ENCODE results near the gene BCAP31.
"Not testable (repeated sequence)": the region's sequence is repeated elsewhere in the genome, so short reads cannot be mapped to it uniquely, and the experiment has no call there.

BCAP31 gene

DNA sequence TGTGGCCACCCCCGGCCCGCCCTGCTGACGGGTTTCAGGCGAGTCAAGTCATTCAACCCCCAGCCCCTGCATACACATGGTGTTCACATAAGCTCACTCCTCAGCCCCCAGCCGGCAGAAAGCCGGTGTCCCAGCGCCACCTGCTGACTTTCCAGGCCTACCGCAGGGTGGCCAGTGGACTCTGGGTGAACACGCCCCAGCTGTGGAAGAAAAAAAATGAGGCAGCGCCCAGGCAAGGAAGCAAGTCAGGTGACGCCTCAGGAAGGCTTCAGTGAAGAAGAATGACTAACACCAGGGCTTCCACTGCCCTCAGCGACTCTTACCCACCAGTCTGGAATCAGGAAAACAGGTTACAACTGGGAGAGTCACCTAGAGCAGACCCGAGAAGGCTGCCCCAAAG lies 15.8 kb downstream of the BCAP31 start:
- DNase-seq (ENCODE audit: low spot score) = peak; percentile 60

DNA sequence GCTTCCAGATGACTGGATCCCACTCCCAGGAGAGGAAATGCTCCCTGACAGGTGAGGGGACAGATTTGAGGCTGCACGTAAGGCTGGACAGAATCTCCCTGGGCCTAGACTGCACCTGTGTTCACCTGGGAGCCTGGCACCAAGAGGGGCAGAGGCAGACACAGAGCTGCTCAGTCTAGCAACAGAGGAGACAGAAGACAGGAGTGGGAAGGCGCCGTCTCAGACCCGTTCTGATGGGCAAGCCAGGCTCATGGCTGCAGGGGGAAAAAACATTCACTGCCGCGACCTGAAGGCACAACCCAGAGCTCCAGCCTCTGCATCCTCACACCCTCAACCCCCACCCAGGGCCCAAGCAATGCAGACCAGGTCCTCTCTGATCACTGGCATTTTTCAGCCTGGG lies 16.8 kb downstream of the BCAP31 start:
- no peak for DNase-seq (ENCODE audit: low spot score)

DNA sequence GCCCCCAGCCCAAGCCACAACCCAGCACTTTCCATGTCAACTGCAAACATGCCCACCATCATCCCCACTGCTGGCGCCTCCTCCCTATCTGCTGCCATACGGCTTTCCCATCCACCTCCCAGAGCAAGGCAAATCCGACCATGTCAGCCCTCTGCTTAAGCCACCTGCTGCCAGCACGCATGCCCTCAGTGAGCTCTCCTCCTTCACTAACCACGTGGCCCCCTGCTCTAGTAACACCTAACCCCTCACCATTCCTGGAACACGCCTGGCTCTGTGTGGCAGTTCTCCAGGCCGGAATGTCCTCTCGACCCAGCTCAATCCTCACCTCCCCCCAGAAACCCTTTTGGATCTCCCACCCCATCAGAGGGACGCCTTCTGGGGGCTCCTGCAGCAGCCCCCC lies 17.4 kb downstream of the BCAP31 start:
- no peak for DNase-seq (ENCODE audit: low spot score)

DNA sequence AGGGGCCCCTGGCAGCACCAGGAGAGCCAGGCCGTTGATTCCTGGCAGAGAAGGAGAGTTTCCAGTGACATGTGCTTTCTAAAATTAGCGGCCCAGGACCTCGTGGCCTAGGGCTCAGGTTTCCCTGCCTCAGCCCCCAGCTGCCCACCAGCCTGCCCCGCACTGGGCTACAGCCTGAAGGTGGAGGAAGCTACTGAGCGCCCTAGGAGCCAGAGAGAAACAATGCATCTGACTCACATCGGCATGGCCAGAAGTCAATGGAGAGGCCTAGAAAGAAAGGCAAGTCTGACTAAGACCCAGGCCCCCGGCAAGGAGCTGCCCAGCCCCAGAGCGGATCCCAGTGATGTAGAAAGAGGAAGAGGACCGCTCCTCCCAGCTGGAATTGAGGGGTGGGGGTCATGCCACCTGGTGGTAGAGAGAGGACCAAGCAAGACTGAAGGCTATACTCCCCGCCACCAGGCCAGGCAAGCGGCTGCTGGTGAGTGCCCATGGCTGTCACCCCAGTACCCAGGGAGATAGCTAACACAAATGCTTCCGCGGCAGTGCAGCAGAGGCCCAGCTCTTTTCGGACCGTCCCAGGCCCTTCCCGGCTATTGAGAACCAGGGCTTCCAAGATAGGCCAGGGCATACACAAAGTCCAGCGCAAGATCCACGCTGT lies 18.7 kb downstream of the BCAP31 start:
- DNase-seq (ENCODE audit: low spot score) = not testable (repeated sequence)

DNA sequence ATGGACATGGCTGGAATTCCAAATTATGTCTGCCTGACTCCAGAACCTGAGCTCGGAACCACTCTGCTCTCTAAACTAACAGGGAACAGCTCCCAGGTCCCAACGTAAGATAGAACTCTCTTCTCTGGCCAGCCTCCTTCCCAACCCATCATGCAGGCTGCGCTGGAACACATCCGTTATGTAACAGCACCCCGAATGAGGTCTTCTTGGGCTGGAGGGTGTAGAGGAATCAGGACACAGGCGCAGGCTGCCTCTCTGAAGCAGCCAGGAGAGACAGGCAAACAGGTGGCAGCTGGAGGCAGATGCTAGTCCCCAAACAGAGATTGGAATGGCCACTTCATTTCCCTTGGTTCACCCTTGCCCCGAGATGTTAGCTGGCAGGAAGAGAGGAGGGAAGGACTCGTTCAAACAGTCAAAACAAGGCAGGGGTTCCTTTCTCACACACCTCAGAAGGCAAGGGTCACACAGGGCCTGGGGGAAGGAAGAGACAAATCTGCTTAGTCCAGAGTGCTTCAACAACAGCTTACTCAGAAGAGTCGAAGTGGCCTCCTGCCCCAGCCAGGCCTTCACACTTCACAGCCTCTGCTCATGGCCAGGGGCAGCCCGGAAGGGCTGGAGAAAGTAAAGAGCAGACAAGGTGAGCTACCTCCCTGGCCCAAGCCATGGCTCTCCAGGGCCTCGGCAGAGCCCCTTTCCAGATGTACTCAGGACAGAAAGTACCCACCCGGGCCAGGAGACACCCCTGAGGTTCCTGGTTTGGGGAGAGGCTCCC lies 19.4 kb downstream of the BCAP31 start:
- DNase-seq (ENCODE audit: low spot score) = not testable (repeated sequence)

DNA sequence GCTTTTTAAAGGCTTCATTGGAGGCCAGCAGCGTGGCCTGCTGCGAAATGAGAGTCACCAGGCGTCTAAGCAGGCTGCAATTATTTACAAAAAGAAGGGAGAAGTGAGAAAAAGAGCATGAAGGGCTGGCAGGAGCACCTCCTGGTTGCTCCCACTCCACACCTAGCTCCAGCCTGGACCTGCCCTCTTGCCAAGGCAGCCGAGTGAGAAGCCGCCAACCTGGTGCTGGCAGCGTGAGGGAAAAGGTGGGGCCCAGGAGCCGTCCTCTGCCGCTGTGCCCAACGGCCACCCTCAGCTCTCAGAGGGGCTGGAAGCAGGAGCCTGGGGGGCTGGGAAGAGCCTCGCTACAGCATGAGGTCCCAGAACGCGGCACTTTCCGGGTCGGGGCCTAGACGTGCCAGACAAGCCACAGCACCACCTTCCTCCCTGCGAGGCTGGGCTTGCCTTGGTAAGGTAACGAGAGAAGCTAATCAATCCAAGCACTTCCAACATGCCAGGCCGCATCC lies 20.1 kb downstream of the BCAP31 start:
- DNase-seq (ENCODE audit: low spot score) = no peak

DNA sequence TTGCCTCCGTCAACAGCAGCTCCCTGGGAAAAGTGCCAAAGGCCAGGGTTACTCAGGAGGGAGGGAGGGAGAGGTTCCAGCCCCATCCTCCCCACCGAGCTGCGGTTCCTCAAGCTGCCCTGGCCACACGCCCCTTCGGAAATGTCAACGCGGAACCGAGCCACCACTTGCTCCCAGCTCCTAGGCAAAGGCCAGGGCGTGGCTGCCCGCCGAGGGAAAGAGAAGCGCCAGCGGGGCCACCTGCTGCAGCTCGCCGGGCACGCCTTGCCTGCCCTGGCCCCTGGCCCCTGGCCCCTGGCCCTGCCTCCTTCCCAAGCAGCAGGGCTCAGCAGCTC lies 21.2 kb downstream of the BCAP31 start:
- DNase-seq (ENCODE audit: low spot score) = no peak

DNA sequence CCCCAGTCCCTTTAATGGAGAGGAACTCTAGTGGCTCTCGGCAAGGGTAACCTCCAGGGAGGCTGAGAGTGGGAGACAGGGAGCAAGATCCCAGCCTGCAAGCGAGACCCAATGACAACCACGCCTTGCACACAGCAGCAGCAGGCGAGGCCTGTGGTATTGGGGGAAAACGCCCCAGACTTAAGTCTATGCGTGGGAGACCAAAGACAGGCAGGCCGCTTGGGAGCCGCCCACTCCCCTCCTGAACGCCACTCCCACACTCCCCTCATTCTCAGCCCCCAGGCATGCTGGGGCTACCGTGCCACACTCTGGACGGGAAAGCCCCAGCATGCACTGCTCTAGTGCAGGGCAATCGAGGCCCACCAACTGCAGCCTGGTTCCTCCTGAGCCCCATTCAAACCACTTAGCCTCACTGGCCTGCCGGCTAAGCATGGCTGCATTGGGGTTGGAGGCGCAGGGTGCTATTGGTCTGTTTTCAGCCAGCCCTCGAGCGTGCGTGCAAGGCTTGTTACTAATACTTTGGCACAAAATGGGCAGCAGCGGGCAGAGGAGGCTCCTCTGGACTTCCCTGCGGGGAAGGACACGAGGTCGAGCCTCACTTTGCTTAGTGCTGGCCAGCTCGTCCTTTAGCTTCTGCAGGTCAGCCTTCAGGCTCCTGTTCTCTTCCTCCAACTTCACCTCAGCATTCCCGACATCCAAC lies 21.7 kb downstream of the BCAP31 start:
- DNase-seq (ENCODE audit: low spot score) = no peak

DNA sequence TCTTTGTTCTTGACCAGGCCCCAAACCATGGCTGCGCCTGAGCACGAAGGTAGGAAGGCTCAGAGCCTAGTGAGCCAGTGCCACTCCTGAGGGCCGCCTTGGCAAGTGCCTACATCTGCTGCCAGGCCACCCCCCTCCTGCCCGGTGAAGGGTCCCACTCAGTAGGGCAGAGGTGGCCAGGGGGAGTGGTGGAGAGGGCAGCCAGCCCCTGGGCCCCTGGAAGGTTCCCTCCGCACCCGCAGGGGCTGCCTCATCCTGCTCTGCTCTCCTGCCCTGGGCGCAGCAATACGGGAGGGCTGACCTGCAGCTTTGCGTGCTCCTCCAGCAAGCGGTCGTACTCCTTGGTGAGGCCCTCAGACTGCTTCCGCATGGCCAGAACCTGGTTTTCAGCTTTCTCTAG lies 22.5 kb downstream of the BCAP31 start:
- no peak for DNase-seq (ENCODE audit: low spot score)

DNA sequence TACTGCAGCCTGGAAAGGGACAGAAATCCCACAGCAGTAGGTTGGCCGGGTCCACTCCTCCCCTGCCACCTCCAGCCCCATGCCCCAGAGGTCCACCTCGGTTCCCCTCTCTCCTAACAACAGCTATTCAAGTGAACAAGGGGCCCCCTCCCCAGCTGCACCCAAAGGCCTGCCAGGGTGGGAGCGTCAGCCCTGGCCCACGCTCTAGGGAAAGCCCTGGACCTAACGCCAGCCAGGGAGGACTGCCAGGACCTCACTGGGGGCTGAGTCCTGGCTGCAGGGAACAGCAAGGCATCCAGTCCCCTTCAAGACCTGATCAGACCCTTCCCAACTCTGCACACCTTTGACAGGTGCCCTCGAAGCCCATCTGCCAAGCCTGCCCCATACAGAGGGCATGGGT lies 23.2 kb downstream of the BCAP31 start:
- no peak for DNase-seq (ENCODE audit: low spot score)

DNA sequence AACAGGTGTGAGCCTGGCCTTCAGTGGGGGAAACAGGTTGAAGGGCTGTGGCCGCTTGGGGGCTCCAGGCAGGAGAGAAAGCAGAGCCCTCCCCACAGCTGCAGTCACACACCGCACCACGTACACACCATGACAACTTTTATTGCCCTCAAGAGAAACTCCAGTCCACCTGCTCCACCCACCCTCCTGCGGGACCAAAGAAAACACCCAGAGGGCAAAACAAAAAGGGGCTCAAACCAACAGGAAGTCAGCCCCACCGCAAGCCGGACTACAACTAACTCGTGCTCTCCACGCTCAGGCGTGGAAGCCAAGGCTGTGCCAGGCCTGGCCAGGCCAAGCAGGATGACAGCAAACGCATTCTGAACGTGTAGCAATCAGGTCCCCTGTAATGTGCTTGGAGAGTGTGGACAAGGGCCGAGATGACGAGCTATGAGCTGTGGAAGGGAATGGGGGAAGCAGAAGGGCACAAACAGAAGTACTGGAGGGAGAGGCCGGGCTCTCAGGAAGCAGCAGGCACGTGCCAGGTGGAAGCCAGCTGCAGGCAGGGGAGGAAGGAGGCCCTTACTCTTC lies 23.7 kb downstream of the BCAP31 start:
- no peak for DNase-seq (ENCODE audit: low spot score)

DNA sequence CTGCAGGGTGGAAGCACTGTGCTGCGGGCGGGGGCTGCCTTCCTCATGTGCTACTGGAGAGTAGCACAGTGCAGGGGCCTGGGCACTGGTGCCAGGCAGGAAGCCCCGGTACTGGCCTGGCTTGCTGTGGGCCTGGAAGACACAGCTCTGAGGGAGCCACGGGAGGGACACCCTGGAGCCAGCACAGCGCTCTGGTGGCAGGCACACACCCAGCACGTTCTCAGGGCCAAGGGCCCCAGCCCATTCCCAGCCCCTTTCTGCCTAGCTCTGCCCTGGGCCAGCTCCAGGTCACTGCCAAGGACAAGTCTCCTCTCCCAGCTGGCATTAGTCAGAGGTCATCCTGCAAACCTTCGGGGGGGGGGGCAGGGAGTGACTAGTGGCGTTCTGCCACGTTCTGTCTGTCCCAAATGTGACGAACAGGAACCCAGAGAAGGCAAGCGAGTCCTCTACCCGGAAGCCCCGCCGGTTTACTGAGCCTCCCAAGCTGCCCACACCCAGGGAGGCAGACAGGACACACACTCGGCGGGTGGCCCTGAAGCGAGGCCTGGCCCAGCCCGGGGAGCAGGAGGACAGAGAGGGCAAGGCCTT lies 24.3 kb downstream of the BCAP31 start:
- DNase-seq (ENCODE audit: low spot score) = not testable (repeated sequence)

DNA sequence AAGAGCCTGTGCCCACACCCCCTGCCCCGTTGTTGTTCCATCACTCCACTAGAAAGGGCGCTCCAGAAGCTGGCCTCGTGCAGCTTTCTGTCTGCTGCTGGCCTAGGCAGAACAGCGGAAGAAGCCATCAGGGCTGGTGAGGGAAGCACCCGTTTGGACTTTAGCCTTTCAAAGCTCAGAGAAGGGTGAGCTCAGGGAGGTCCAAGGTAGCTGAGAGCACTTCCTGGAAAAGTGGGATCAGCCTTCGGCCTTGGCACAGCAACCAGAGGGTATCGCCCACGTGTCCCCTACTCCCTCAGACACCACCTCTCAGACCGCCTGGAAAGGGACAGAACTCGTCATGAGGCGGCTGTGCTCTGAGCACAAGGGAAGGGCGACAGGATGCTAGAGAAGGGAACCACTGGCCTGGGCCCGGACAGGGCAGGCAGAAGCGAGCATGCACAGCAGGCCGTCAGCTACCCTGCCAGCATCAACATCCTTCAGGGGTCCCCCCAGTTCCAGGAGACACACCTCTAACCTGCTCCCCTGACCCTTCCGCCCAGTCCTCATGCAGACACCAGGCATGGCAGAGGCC lies 24.9 kb downstream of the BCAP31 start:
- not testable (repeated sequence) for DNase-seq (ENCODE audit: low spot score)

DNA sequence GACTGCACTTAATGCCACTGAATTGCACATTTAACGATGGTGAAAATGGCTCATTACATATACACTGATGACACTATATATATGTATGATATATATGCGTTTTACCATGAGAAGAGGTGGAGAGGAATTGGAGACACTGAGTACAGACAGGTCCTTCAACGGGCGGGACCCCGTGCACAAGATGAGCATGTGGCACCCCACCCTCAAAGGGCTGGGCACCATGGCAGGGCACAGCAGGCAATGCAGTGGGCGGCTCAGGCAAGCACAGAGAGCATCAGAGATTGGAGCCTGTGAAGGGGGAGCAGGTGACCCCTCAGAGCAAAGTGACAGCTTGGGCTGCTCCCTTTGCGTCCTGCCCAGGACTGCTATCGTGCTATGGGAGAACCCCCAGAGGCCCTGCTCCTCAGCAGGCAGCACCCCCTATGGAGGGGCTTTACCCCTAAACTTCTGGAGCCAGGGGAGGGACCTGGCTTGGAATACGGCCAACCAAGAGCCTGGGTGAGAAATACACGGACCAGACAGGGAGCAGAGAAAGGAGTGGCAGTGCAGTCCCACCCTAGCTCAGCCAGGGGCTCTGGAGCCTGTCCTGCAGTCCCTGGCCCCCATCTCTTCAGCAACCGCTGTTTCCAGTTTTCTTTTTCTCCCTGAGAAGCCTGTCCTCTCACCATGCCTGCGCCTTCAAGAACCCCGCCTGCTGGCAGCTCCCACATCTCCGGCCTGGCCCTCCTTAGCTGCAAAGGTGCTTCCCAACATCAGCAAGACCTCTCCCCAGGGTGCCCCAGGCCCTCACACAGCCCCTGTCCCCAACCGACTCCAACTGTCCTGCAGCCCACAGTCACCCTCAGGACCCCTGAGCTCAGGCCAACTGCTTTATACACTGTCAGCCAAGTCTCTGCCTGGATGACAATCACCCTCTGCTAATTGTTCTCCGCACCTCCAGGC lies 26.0 kb downstream of the BCAP31 start:
- no peak for DNase-seq (ENCODE audit: low spot score)

DNA sequence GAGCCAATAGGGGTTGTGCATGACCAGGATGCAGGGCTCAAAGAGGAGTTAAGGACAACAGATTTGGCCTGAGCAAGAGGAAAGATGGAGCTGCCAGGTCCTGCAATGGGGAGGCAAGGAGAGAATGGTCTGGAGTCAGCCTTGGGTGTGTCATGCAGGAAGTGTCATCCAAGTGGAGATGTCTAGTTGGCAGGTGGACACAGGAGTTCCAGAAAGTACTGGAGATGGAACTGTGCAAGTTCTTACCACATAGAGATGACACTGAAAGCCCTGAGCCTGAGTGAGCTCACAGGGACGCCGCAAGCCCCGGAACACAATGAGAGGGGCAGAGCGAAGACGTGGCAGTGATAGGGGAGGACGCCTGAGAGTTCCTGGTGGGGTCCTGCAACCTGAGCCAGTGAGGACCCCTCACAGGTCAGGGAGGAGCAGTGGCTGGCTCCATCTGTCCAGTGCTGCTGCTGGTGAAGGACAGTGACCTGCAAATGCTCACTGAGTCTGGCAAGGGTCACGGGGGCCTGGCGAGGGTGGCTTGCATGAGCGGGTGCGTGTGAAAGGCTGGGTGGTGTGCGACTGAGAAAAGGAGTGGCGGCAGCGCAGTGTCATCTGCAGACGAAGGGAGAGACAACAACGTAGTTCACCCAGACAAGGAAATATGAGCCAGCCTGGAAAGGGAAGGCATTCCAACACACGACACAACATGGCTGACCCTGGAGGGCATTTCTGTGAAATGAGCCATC lies 27.0 kb downstream of the BCAP31 start:
- not testable (repeated sequence) for DNase-seq (ENCODE audit: low spot score)

DNA sequence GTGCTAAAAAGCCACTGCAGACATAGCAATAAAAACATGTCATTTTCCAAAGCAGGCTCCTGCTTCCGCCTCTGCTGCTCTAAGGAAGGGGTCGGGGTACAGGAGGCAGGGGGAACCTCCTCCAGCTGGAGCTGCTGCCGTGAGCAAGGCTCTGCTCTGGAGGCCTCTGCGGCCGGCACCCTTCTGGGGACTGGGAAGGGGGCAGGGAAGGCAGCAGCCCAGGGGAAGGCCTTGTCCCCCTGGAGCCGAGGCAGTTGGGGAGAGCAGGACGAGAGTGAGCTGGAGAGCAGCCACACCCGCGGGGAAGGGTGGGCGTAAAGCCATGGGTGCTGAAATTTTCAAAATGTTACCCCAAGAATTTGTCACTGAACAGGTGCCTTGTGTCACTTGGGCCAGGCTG lies 27.6 kb downstream of the BCAP31 start:
- not testable (repeated sequence) for DNase-seq (ENCODE audit: low spot score)

DNA sequence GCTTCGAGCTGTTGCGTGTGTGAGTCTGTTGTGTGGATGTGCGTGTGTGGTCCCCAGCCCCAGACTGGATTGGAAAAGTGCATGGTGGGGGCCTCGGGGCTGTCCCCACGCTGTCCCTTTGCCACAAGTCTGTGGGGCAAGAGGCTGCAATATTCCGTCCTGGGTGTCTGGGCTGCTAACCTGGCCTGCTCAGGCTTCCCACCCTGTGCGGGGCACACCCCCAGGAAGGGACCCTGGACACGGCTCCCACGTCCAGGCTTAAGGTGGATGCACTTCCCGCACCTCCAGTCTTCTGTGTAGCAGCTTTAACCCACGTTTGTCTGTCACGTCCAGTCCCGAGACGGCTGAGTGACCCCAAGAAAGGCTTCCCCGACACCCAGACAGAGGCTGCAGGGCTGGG lies 28.1 kb downstream of the BCAP31 start:
- DNase-seq (ENCODE audit: low spot score) = no peak

DNA sequence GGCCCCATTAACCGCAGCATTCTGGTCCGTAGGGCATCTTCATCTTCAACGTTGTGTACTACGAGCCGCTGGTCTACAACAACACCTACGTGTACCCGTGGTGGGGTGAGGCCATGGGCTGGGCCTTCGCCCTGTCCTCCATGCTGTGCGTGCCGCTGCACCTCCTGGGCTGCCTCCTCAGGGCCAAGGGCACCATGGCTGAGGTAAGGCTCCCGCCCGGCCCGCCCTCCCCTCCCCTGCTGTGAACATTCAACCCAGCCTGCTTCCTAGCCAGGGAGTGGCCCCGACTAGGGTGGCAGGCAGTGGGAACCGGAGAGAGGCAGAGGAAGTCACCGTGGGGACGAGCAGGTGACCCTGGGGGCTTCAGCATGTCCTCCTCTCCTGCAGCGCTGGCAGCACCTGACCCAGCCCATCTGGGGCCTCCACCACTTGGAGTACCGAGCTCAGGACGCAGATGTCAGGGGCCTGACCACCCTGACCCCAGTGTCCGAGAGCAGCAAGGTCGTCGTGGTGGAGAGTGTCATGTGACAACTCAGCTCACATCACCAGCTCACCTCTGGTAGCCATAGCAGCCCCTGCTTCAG lies 29.4 kb downstream of the BCAP31 start:
- DNase-seq (ENCODE audit: low spot score) = no peak

DNA sequence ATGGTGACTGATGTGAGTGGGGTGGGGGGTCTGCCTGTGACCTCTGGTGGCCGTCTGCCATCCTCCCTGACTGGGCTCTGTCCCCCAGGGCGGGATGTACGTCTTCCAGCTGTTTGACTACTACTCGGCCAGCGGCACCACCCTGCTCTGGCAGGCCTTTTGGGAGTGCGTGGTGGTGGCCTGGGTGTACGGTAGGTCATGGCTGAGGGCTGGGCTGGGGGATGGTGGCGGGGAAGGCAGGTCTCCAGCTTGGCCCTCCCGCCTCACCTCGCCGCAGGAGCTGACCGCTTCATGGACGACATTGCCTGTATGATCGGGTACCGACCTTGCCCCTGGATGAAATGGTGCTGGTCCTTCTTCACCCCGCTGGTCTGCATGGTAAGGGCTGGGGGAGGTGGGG lies 29.9 kb downstream of the BCAP31 start:
- DNase-seq (ENCODE audit: low spot score) = not testable (repeated sequence)
